GM12874 (cell line): ENCODE measurements around the gene HNRNPA1.

ENCODE experiments used
- CTCF ChIP-seq: IDR thresholded peaks from 2 replicates; pipeline ENCODE4 v1.5.1; 2011; ENCODE audit warnings: low read depth, mild to moderate bottlenecking, control low read depth, low read length, moderate library complexity; ENCODE audit not compliant: insufficient read depth

Gene HNRNPA1

GRCh38 chr12:54277823-54278276 is 2.7 kb upstream of the HNRNPA1 start:
- TF ChIP-seq CTCF: no peak

DNA sequence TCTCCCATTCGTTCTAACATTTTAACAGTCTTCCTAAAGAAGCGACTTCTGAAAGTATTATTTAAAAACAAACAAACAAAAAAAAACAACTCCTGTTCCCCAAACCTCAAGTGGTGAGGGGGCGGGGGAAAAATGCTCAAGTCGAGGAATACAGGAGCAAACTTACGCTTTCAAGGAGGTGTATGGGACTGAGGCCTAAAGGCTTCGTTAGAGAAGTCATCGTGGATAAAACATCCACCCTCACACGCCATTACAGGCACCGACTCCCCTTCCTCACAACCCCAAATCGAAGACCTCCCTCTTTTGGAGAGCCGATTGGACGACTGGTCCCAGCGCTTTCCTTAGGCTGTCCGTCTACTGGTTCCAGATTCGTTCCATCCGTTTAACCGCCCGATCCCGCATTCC is 1.3 kb upstream of the HNRNPA1 start:
- no peak for TF ChIP-seq CTCF

GRCh38 chr12:54279632-54280467 is 676 bp upstream of the HNRNPA1 start, which contains the start of gene CBX5:
Gene CBX5 (minus strand): TSS chr12:54280122. CDS start chr12:54257650, 22,472 bp downstream.
- no peak for TF ChIP-seq CTCF

DNA sequence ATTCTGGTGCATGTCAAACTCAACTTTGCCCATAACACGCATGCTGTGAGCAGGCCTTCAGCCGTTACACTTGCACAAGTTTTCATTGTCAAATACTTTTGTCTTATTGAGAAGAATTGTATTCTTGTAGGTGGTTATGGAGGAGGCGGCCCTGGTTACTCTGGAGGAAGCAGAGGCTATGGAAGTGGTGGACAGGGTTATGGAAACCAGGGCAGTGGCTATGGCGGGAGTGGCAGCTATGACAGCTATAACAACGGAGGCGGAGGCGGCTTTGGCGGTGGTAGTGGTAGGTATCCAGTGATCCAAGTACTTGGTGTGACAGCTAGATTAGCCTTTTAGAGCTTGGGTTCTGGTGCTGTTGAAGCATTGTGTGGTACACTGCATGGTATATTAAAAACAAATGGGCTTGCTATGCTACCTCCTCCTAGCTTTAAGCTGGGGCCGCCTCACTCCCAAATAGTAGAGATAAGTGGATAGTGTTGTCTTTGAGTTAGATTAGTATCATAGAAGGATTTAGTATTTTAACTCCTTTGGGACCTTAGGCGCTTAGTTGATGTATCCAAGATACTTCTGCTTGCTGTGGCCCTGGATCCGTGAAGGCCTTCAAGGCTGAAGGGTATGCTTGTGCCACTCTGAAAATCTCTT is 2.5 kb downstream of the HNRNPA1 start:
- no peak for TF ChIP-seq CTCF

DNA sequence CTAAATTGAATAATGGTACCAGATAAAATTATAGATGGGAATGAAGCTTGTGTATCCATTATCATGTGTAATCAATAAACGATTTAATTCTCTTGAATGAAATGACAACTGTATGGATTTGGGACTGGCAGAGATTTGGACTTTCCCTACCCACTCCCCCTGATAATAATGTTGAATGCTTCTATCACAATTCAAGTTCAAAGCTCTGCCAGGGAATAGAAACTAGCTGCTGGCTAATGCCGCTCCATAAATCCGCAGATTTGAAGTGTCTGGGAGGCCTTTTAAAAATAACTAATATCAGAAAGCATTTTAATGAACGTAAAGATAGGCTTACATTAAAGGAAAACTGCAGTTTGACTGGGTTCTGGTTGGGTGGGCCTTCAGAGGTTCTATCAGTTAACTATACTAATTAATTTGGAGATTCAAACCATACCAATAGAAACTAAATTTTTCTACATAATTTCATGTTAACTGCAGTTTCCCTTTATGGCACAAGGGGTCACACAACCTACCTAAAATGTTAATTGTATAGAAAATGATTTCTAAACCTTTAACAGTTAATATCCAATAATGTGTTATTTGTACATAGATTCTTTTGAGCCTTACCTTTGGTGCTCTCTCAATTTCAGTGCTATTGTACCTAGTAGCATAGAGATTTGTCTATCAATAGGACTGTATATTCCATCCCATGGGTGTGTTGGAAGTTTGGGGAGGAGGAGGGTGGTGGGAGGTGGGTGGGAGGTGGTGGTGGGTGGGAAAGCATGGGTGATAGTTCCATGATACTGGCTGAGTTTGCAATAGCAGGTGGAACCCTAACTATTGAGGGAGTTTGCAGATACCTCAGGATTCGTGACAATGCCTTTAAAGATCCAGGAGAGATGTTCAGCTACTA is 4.9 kb downstream of the HNRNPA1 start:
- TF ChIP-seq CTCF: no peak

DNA sequence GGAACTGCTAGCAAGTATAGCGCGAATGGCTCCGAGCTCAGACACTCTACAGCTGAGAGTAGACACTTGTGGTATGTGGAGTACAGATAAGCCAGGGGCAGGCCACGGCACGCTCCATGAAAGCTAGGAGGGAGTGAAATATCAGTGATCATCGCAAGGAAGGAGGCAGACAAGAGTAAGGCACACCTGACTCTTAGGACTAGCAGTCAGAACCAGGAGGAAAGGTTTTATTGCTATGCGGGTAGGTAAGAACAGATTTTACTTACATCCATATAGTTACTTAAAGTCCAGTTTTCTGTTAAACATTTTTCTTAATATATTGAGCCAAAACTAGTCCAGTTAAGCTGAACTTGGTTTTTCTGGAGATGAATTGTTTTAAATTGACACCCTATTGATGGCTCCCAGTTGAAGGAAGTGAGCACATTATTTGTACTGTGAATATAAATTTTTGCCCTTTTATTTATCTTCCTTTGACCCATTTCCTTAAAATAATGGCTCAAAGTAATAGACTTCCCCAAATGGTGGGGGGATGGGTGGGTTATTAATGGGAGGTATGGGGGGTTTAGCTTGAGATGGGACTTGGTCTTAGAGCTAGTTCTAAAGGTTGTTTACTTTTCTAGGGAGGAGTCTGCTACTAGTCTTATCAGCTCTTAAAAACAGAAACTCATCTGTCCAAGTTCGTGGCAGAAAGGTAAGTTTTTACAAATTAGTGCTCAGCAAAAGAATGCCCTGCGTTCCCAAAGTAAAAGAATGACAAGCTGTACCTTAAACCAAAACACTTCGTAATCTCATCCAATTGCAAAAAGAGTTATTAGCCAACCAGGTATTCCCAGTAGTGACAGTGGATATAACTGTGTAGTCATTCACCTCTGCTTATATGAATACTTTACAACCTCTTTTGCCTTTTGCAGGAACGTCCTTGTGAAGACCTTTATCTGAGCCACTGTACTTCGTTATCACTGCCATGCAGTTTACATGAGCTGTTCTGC is 5.8 kb downstream of the HNRNPA1 start:
- no peak for TF ChIP-seq CTCF
